H1 (cell line): ENCODE measurements around the gene ADGRD2.

Source experiments
- CTBP2 ChIP-seq: IDR thresholded peaks from 2 replicates; pipeline ENCODE4 v1.7.0; 2011; ENCODE audit warnings: borderline replicate concordance, mild to moderate bottlenecking, moderate library complexity, mixed read lengths, low read length; ENCODE audit not compliant: insufficient read depth, insufficient read length
- CTCF ChIP-seq, 3 experiments: IDR thresholded peaks; 1 replicate in 2 of 3; 2 replicates in 1 of 3; pipeline versions ENCODE4 v1.5.1 to v1.6.1; 2011; ENCODE audit warnings: low read length in 3 of 3, mild to moderate bottlenecking in 3 of 3, inconsistent platforms in 2 of 3, low read depth in 1 of 3, moderate library complexity in 1 of 3; ENCODE audit not compliant: insufficient read depth in 1 of 3; ENCODE audit errors: control extremely low read depth in 1 of 3
- EGR1 ChIP-seq: IDR thresholded peaks from 2 replicates; pipeline ENCODE4 v1.6.1; 2011; ENCODE audit warnings: low read depth, low read length, borderline replicate concordance
- EP300 ChIP-seq, 2 experiments: IDR thresholded peaks; 1 replicate in 1 of 2; 2 replicates in 1 of 2; pipeline ENCODE4 v1.6.1; 2011 to 2012; ENCODE audit warnings: low read depth in 2 of 2, low read length in 2 of 2, mild to moderate bottlenecking in 2 of 2, borderline replicate concordance in 1 of 2, inconsistent platforms in 1 of 2, moderate library complexity in 1 of 2
- JUN ChIP-seq: IDR thresholded peaks from 2 replicates; pipeline ENCODE4 v1.6.1; 2011; ENCODE audit warnings: low read depth, mild to moderate bottlenecking, improper control_type of control experiment, low read length
- KDM5A ChIP-seq: fragments of 200-600 bp; IDR thresholded peaks from 2 replicates; pipeline ENCODE4 v1.7.1; 2012; ENCODE audit warnings: mild to moderate bottlenecking, low read length, inconsistent platforms, mixed read lengths
- MAX ChIP-seq: IDR thresholded peaks from 2 replicates; pipeline ENCODE4 v1.6.1; 2012; ENCODE audit warnings: inconsistent platforms
- POLR2A ChIP-seq, 2 experiments: IDR thresholded peaks; 1 replicate in 1 of 2; 2 replicates in 1 of 2; pipeline ENCODE4 v1.6.1; 2011; ENCODE audit warnings: low read depth in 2 of 2, low read length in 2 of 2, mild to moderate bottlenecking in 2 of 2; ENCODE audit errors: control extremely low read depth in 1 of 2
- RFX5 ChIP-seq: IDR thresholded peaks from 2 replicates; pipeline ENCODE4 v1.6.1; 2011; ENCODE audit warnings: low read depth, low read length, improper control_type of control experiment, borderline replicate concordance
- SRF ChIP-seq: IDR thresholded peaks from 2 replicates; pipeline ENCODE4 v1.6.1; 2011; ENCODE audit warnings: mild to moderate bottlenecking, low read depth, low read length, moderate library complexity
- SUZ12 ChIP-seq: fragments of 200-600 bp; sonication (generic); IDR thresholded peaks from 2 replicates; pipeline ENCODE4 v1.6.1; 2012; ENCODE audit warnings: mild to moderate bottlenecking, inconsistent platforms, low read length, moderate library complexity, mixed read lengths

GRCh38 chr9:124403246-124403645 lies 47.0 kb upstream of the ADGRD2 start:
- TF ChIP-seq EP300 (IDR thresholded peaks at IDR 0.05; ENCODE audit: borderline replicate concordance in 1 of 2, low read depth in 2 of 2, low read length in 2 of 2) (no peak), MAX (no peak), EGR1 (no peak), CTCF (IDR thresholded peaks at IDR 0.05; ENCODE audit: control extremely low read depth in 1 of 3, insufficient read depth in 1 of 3, low read depth in 1 of 3, low read length in 3 of 3) (no peak), SUZ12 (no peak), POLR2A (IDR thresholded peaks at IDR 0.05; ENCODE audit: control extremely low read depth in 1 of 2, low read depth in 2 of 2, low read length in 2 of 2) (no peak), SRF (no peak), KDM5A (no peak), JUN (no peak), RFX5 (no peak), CTBP2 (no peak)
